Measurements from ENCODE around the gene GP1BA. TPM values are rescaled to one million over a fixed set of nuclear protein-coding genes. Genes with fewer than 3 reads are reported as not detected.

Gene GP1BA
- total RNA-seq, result not detected in 2 replicates

GRCh38 chr17:4931963-4932362 lies at the start of gene GP1BA:
TSS of gene GP1BA (plus strand) at chr17:4932277. CDS start at chr17:4932605, 328 bp downstream.

GRCh38 chr17:4899341-4900230 lies 32.5 kb upstream of the GP1BA start, which contains the start of gene C17orf107:
TSS of gene C17orf107 (plus strand) at chr17:4899536. CDS start at chr17:4899763, 227 bp downstream.

GRCh38 chr17:4903051-4903818 lies 28.8 kb upstream of the GP1BA start, which contains the start of gene CHRNE:
TSS of gene CHRNE (minus strand) at chr17:4903098. CDS start at chr17:4903063, 35 bp downstream.

GRCh38 chr17:4939796-4940554 lies 7.9 kb downstream of the GP1BA start, which contains the start of the genes RNF167 and SLC25A11:
TSS of gene RNF167 (plus strand) at chr17:4940268. CDS start at chr17:4940910, 642 bp downstream.
TSS of gene SLC25A11 (minus strand) at chr17:4940046. CDS start at chr17:4939910, 136 bp downstream.

GRCh38 chr17:4948166-4948930 lies 16.3 kb downstream of the GP1BA start, which contains the start of gene PFN1:
TSS of gene PFN1 (minus strand) at chr17:4948530. CDS start at chr17:4948394, 136 bp downstream.

GRCh38 chr17:4950746-4951204 lies 18.7 kb downstream of the GP1BA start, which contains the start of gene ENO3:
TSS of gene ENO3 (plus strand) at chr17:4951119. CDS start at chr17:4951830, 711 bp downstream.

GRCh38 chr17:4967539-4968485 lies 35.7 kb downstream of the GP1BA start, which contains the start of gene SPAG7:
TSS of gene SPAG7 (minus strand) at chr17:4967817. CDS start at chr17:4967804, 13 bp downstream.

Other genes with a start within 250 kb of the GP1BA start
- gene PELP1, start 228.1 kb upstream of the GP1BA start, total RNA-seq, result 13.9 TPM in 2 replicates
- 3.0 and 3.6 TPM in 2 replicates for gene ARRB2, start 221.6 kb upstream of the GP1BA start, total RNA-seq
- 12.4 and 14.5 TPM in 2 replicates for gene MED11, start 200.8 kb upstream of the GP1BA start, total RNA-seq
- gene ZMYND15, start 192.4 kb upstream of the GP1BA start, total RNA-seq, result 0.06 and 0.13 TPM in 2 replicates
- 1.5 and 2.1 TPM in 2 replicates for gene CXCL16, start 192.3 kb upstream of the GP1BA start, total RNA-seq
- gene TM4SF5, start 160.4 kb upstream of the GP1BA start, total RNA-seq, result not detected in 2 replicates
- gene VMO1, start 145.9 kb upstream of the GP1BA start, total RNA-seq, result 0.62 and 0.92 TPM in 2 replicates
- not detected in 2 replicates for gene GLTPD2, start 143.3 kb upstream of the GP1BA start, total RNA-seq
- gene PSMB6, start 136.1 kb upstream of the GP1BA start, total RNA-seq, result 163 and 169 TPM in 2 replicates
- gene PLD2, start 125.1 kb upstream of the GP1BA start, total RNA-seq, result 13.1 and 16.2 TPM in 2 replicates
- 20.1 and 29.6 TPM in 2 replicates for gene MINK1, start 98.9 kb upstream of the GP1BA start, total RNA-seq
- 1.9 and 2.9 TPM in 2 replicates for gene C17orf107, start 32.7 kb upstream of the GP1BA start, total RNA-seq
- gene CHRNE, start 29.2 kb upstream of the GP1BA start, total RNA-seq, result 0.19 and 0.26 TPM in 2 replicates
- gene SLC25A11, start 7.8 kb downstream of the GP1BA start, total RNA-seq, result 59.3 and 64.7 TPM in 2 replicates
- 17.6 and 19.8 TPM in 2 replicates for gene RNF167, start 8.0 kb downstream of the GP1BA start, total RNA-seq
- 861 and 912 TPM in 2 replicates for gene PFN1, start 16.3 kb downstream of the GP1BA start, total RNA-seq
- gene ENO3, start 18.8 kb downstream of the GP1BA start, total RNA-seq, result 4.5 and 6.5 TPM in 2 replicates
- gene SPAG7, start 35.5 kb downstream of the GP1BA start, total RNA-seq, result 70.6 and 79.0 TPM in 2 replicates
- 5.7 and 11.7 TPM in 2 replicates for gene CAMTA2, start 55.4 kb downstream of the GP1BA start, total RNA-seq
- 0.13 and 0.25 TPM in 2 replicates for gene INCA1, start 65.2 kb downstream of the GP1BA start, total RNA-seq
- 95.8 and 124 TPM in 2 replicates for gene KIF1C, start 65.7 kb downstream of the GP1BA start, total RNA-seq
- not detected in 2 replicates for gene SLC52A1, start 103.1 kb downstream of the GP1BA start, total RNA-seq
- gene ZFP3, start 146.2 kb downstream of the GP1BA start, total RNA-seq, result 1.3 and 1.7 TPM in 2 replicates
- 4.5 and 4.6 TPM in 2 replicates for gene ZNF232, start 179.6 kb downstream of the GP1BA start, total RNA-seq
- gene USP6, start 183.8 kb downstream of the GP1BA start, total RNA-seq, result not detected in 2 replicates

Measured in aortic smooth muscle cell (primary cell).